ENCODE data around the gene VAV2.

Gene VAV2

GRCh38 chr9:134032456-134033222, 40.5 kb upstream of the VAV2 start:
- POLR2A ChIA-PET (ENCODE audit: low non-redundant PET), result no interaction called here
- no peak for DNase-seq (ENCODE audit: low spot score)
- no peak for TF ChIP-seq CTCF (conservative IDR thresholded peaks at IDR 0.05; ENCODE audit: low read depth)
- H3K27ac ChIP-seq, result no peak overlapping the region
- CTCF ChIA-PET, result interaction anchor here (0.6 to 0.8 kb wide), 3 partner anchors 29 to 250 kb away, joined by 3 to 8 read pairs (median 4); no protein-coding TSS in a partner anchor

- CTCF ChIA-PET, result no interaction called here
- no peak for TF ChIP-seq CTCF (conservative IDR thresholded peaks at IDR 0.05; ENCODE audit: low read depth)
- no peak for DNase-seq (ENCODE audit: low spot score)
- H3K27ac ChIP-seq, result peak overlapping the region; percentile 20
- POLR2A ChIA-PET (ENCODE audit: low non-redundant PET), result no interaction called here
Observed at GRCh38 chr9:134031783-134032182, 39.7 kb upstream of the VAV2 start.

- CTCF ChIA-PET, result no interaction called here
- no peak for DNase-seq (ENCODE audit: low spot score)
- POLR2A ChIA-PET (ENCODE audit: low non-redundant PET), result no interaction called here
- TF ChIP-seq CTCF (conservative IDR thresholded peaks at IDR 0.05; ENCODE audit: low read depth), result no peak
- peak overlapping the region; percentile 6; the same call in 1 of the 2 replicates for H3K27ac ChIP-seq
Observed at GRCh38 chr9:134030821-134031470, 38.8 kb upstream of the VAV2 start.

- DNase-seq (ENCODE audit: low spot score), result no peak
- CTCF ChIA-PET, result interaction anchor here (1.5 kb wide), 1 partner anchor 36 kb away, joined by 3 read pairs; no protein-coding TSS in a partner anchor
- peak overlapping the region; percentile 88 for H3K27ac ChIP-seq
- POLR2A ChIA-PET (ENCODE audit: low non-redundant PET), result interaction anchor here (0.9 kb wide), 1 partner anchor 36 kb away, joined by 3 read pairs; no protein-coding TSS in a partner anchor
- TF ChIP-seq CTCF (conservative IDR thresholded peaks at IDR 0.05; ENCODE audit: low read depth), result no peak
Observed at GRCh38 chr9:134029248-134030226, 37.4 kb upstream of the VAV2 start.

GRCh38 chr9:134028575-134029247, 36.6 kb upstream of the VAV2 start:
- peak overlapping the region; percentile 88 for H3K27ac ChIP-seq
- ChIA-PET POLR2A (ENCODE audit: low non-redundant PET) (no interaction called here), CTCF (interaction anchor here (1.5 kb wide), 1 partner anchor 35 kb away, joined by 3 read pairs; no protein-coding TSS in a partner anchor)
- no peak for DNase-seq (ENCODE audit: low spot score)
- TF ChIP-seq CTCF (conservative IDR thresholded peaks at IDR 0.05; ENCODE audit: low read depth), result no peak

Measured in RWPE1 (cell line).